ENCODE data around the gene LYPD5. TPM values are rescaled to one million over a fixed set of nuclear protein-coding genes. Genes with fewer than 3 reads are reported as not detected.
A peak's percentile ranks its signal among the peaks of the same experiment; 100 is the strongest.

Gene LYPD5
- total and polyA plus RNA-seq, 2 of the 8 experiments (the other 6 are each of a cell fraction or from before 2014, with no cell fraction given), result 0.74 to 4.3 TPM

GRCh38 chr19:43780706-43781525 is 21.3 kb downstream of the LYPD5 start, which contains the start of gene KCNN4:
Gene KCNN4 (minus strand): TSS chr19:43780973. CDS start chr19:43780861, 112 bp downstream.
- no peaks in the 10 kb centered on the region for H3K9me3 ChIP-seq (ENCODE audit: insufficient read depth in 2 of 2, low read depth in 1 of 2, low read length in 1 of 2)
- H2BK20ac ChIP-seq (ENCODE audit: low read length), result 0 out of 2 replicates have a peak within 1 kb of the TSS, but pooled peaks have one; percentile 32
- H3K79me1 ChIP-seq (ENCODE audit: low read depth, low read length), result no peaks in the 10 kb centered on the region; the same call in 1 of the 2 replicates
- 0 out of 2 replicates have a peak, but pooled peaks cover 2% of the 10 kb centered on the region for H3K23me2 ChIP-seq (ENCODE audit: low read depth, low read length)
- H3K56ac ChIP-seq (replicated peaks; ENCODE audit: insufficient read length, low read depth, low read length), result no peak within 1 kb of the TSS
- WGBS, 2 experiments (ENCODE audit: extremely low coverage in 1 of 2, insufficient coverage in 1 of 2, insufficient read length in 1 of 2, insufficient replicate concordance in 2 of 2, low coverage in 1 of 2, low lambda C conversion rate in 2 of 2, missing lambda C conversion rate in 1 of 2), result 67% methylated on average over 18 of the region's 19 CpGs; no CpG with 5 or more reads in 1 of the 2 experiments
- H2BK12ac ChIP-seq (ENCODE audit: low read depth, low read length), result peak within 1 kb of the TSS; percentile 92; the same call in 1 of the 2 replicates
- no peak within 1 kb of the TSS; the same call in 1 of the 2 replicates for H4K8ac ChIP-seq (ENCODE audit: extremely low read depth, insufficient read depth, low read length)
- H3K36me3 ChIP-seq (ENCODE audit: control insufficient read depth in 2 of 4, insufficient read depth in 4 of 4, low read length in 3 of 4), result no peaks in the 10 kb centered on the region
- peak within 1 kb of the TSS; percentile 87; the same call in 1 of the 2 replicates for H2BK5ac ChIP-seq (ENCODE audit: low read depth, low read length)
- no peak within 1 kb of the TSS for H3K4me2 ChIP-seq (ENCODE audit: insufficient read depth in 1 of 2, low read depth in 2 of 2, low read length in 2 of 2)
- no peak within 1 kb of the TSS for H3K4me3 ChIP-seq (ENCODE audit: extremely low read depth in 1 of 4, insufficient read depth in 2 of 4, low read depth in 3 of 4, low read length in 4 of 4)
- no peak within 1 kb of the TSS for H3K18ac ChIP-seq (ENCODE audit: extremely low read depth, low read length)
- peaks cover 0 to 4% of the 10 kb centered on the region in 2 experiments for H4K20me1 ChIP-seq (replicated peaks in 1 of 2; ENCODE audit: control insufficient read depth in 1 of 2, insufficient read depth in 2 of 2, low read length in 2 of 2)
- no peak within 1 kb of the TSS for H3K27ac ChIP-seq (ENCODE audit: low read depth, low read length)
- peak within 1 kb of the TSS; percentile 88 for H2BK15ac ChIP-seq (ENCODE audit: low read length)
- ChIA-PET POLR2A (ENCODE audit: partially characterized antibody) (no interaction called here), CTCF (ENCODE audit: partially characterized antibody) (interaction anchor here (1.3 to 37.0 kb wide), 2 partner anchors 25 kb away, joined by 3 to 703 read pairs; partner anchors contain the start of gene SMG9)
- H3K9ac ChIP-seq (replicated peaks in 1 of 4; ENCODE audit: extremely low read depth in 1 of 4, low read depth in 3 of 4, low read length in 3 of 4), result no peak within 1 kb of the TSS
- H3K4me1 ChIP-seq (replicated peaks in 1 of 4; ENCODE audit: control insufficient read depth in 3 of 4, insufficient read depth in 4 of 4, low read length in 3 of 4), result peaks cover 0 to 13% (median 6%) of the 10 kb centered on the region in 4 experiments; a peak in 6 of 7 replicates
- H2AK5ac ChIP-seq (ENCODE audit: low read depth, low read length), result no peak within 1 kb of the TSS
- peak within 1 kb of the TSS; percentile 55 for H4K91ac ChIP-seq (replicated peaks; ENCODE audit: insufficient read length, low read length)
- H3K14ac ChIP-seq (ENCODE audit: insufficient read length), result no peak within 1 kb of the TSS
- H4K5ac ChIP-seq (ENCODE audit: insufficient read length, low read depth, low read length), result no peak within 1 kb of the TSS
- DNase-seq (ENCODE audit: low read depth in 1 of 2, low spot score in 2 of 2) (no peak), FAIRE-seq (no peak)
- H3K4ac ChIP-seq (replicated peaks; ENCODE audit: insufficient read length, low read depth, low read length), result peak within 1 kb of the TSS; percentile 66
- H3K79me2 ChIP-seq (ENCODE audit: control insufficient read depth in 1 of 2, insufficient read depth in 2 of 2, low read length in 2 of 2), result no peaks in the 10 kb centered on the region
- H3K27me3 ChIP-seq (replicated peaks in 1 of 4; ENCODE audit: control insufficient read depth in 3 of 4, extremely low read depth in 1 of 4, insufficient read depth in 3 of 4, low read length in 3 of 4), result no peaks in the 10 kb centered on the region; a peak in 1 of 7 replicates
- no peak within 1 kb of the TSS for H2AFZ ChIP-seq (ENCODE audit: low read length)
- H2BK120ac ChIP-seq (replicated peaks; ENCODE audit: low read depth, low read length), result no peak within 1 kb of the TSS
- no peak within 1 kb of the TSS for H3K23ac ChIP-seq (ENCODE audit: insufficient read length)
- TF ChIP-seq SRF (IDR thresholded peaks at IDR 0.05; ENCODE audit: low read depth, low read length) (no peak), ASH2L (IDR thresholded peaks at IDR 0.05; ENCODE audit: low read length) (no peak), USF2 (IDR thresholded peaks at IDR 0.05; ENCODE audit: low read length) (no peak), SP4 (IDR thresholded peaks at IDR 0.05; ENCODE audit: low read length) (no peak), RAD21 (IDR thresholded peaks at IDR 0.05 in 1 of 2, conservative IDR thresholded peaks at IDR 0.05 in 1 of 2; ENCODE audit: low read depth in 2 of 2, low read length in 2 of 2) (no peak), SIX5 (IDR thresholded peaks at IDR 0.05; ENCODE audit: low read depth, low read length) (no peak)
